K562 (cell line): ENCODE measurements around the gene TTC39C. TPM values are rescaled to one million over a fixed set of nuclear protein-coding genes. Genes with fewer than 3 reads are reported as not detected.

Experiments
- ATAC-seq: fragments of 200-7000 bp; cut with Tn5 transposase; 3 replicates; pipeline ENCODE4 v1.9.1; 2020; ENCODE audit warnings: moderate library complexity
- BruUV-seq: library from RNA; stranded (reverse); fragments of 400-500 nt; replicated peaks from 2 replicates; lab custom pipeline; 2021; lab: Mats Ljungman, UMichigan
- CTCF ChIA-PET: fragments of 300-600 bp; formaldehyde crosslinking; extraction: SDS; loops from one replicate; lab custom pipeline; 2021; ENCODE audit warnings: low intra/inter-chr PET ratio; lab: Yijun Ruan, JAX
- POLR2A ChIA-PET: fragments of 300-600, 350-650 bp; sonication (Branson Sonifier 250); formaldehyde crosslinking; extraction: SDS; loops from one replicate; lab custom pipeline; 2021; ENCODE audit warnings: antibody characterized with exemption, inconsistent platforms; lab: Yijun Ruan, JAX
- DNase-seq, 4 experiments: peaks; one replicate each; pipeline versions ENCODE4 v3.0.0 to v3.0.0-alpha.2; 2011 to 2018; ENCODE audit warnings: low spot score in 3 of 4, mixed read lengths in 3 of 4; ENCODE audit errors: extremely low read depth in 1 of 4
- FAIRE-seq: peaks from 2 replicates; lab custom pipeline; 2011; peaks lifted over from hg19 to GRCh38; lab: Jason Lieb, UNC
- H2AFZ ChIP-seq: 2 replicates; pipeline ENCODE4 v1.6.0; 2011; ENCODE audit warnings: low read depth, low read length, control low read depth, inconsistent platforms
- H3K27ac ChIP-seq: fragments of 200-600 bp; 3 replicates; pipeline ENCODE4 v1.8.0; 2011; ENCODE audit warnings: low read depth, mild to moderate bottlenecking, control low read depth, inconsistent platforms, low read length, moderate library complexity, mixed read lengths; ENCODE audit errors: extremely low read depth
- H3K27me3 ChIP-seq, 2 experiments: fragments of 300-600 bp in 1 of 2; 2 replicates in 1 of 2; 3 replicates in 1 of 2; pipeline versions ENCODE4 v1.6.0 to v1.8.0; 2011; ENCODE audit warnings: inconsistent platforms in 2 of 2, low read length in 2 of 2, mild to moderate bottlenecking in 1 of 2, mixed read lengths in 1 of 2, moderate library complexity in 1 of 2; ENCODE audit not compliant: control insufficient read depth in 2 of 2, insufficient read depth in 2 of 2
- H3K36me3 ChIP-seq: fragments of 300-600 bp; 3 replicates; pipeline ENCODE4 v1.8.0; 2011; ENCODE audit warnings: mild to moderate bottlenecking, low read length, inconsistent platforms; ENCODE audit not compliant: control insufficient read depth, insufficient read depth
- H3K4me1 ChIP-seq, 2 experiments: fragments of 200-600 bp in 1 of 2; replicated peaks in 1 of 2; 2 replicates in 1 of 2; 3 replicates in 1 of 2; pipeline versions ENCODE4 v1.5.1 to v1.8.0; 2011; ENCODE audit warnings: inconsistent platforms in 2 of 2, low read length in 2 of 2, mild to moderate bottlenecking in 1 of 2, mixed read lengths in 1 of 2, moderate library complexity in 1 of 2; ENCODE audit not compliant: control insufficient read depth in 2 of 2, insufficient read depth in 2 of 2
- H3K4me2 ChIP-seq: 2 replicates; pipeline ENCODE4 v1.6.1; 2011; ENCODE audit warnings: low read length, control low read depth, inconsistent platforms, mixed read lengths; ENCODE audit not compliant: insufficient read depth
- H3K4me3 ChIP-seq: fragments of 200-600 bp; sonication (generic), shearing (Covaris generic); 2 replicates; pipeline ENCODE4 v1.5.1; 2016; ENCODE audit warnings: control low read depth, inconsistent platforms
- H3K79me2 ChIP-seq: fragments of 200-600 bp; 3 replicates; pipeline ENCODE4 v1.8.0; 2011; ENCODE audit warnings: low read length, inconsistent platforms; ENCODE audit not compliant: control insufficient read depth, insufficient read depth
- H3K9ac ChIP-seq, 2 experiments: 2 replicates each; pipeline versions ENCODE4 v1.6.0 to v1.6.1; 2011; ENCODE audit warnings: low read depth in 2 of 2, low read length in 2 of 2, control low read depth in 1 of 2, inconsistent platforms in 1 of 2, mild to moderate bottlenecking in 1 of 2, mixed read lengths in 1 of 2; ENCODE audit not compliant: insufficient read depth in 1 of 2
- H3K9me1 ChIP-seq: one replicate; pipeline ENCODE4 v1.6.0; 2011; ENCODE audit warnings: inconsistent platforms, mild to moderate bottlenecking, low read length, moderate library complexity; ENCODE audit not compliant: control insufficient read depth, insufficient read depth
- H3K9me3 ChIP-seq: replicated peaks from 2 replicates; pipeline ENCODE4 v1.5.1; 2011; ENCODE audit warnings: low read depth, low read length, inconsistent platforms; ENCODE audit not compliant: control insufficient read depth, insufficient read depth
- H4K20me1 ChIP-seq: replicated peaks from 2 replicates; pipeline ENCODE4 v1.6.1; 2011; ENCODE audit warnings: low read length, inconsistent platforms, mixed read lengths; ENCODE audit not compliant: control insufficient read depth, insufficient read depth
- CTBP1 ChIP-seq: fragments of 450-650 bp; IDR thresholded peaks from 2 replicates; pipeline ENCODE4 v1.6.1; 2016; ENCODE audit warnings: borderline replicate concordance
- DNMT1 ChIP-seq: fragments of 450-650 bp; IDR thresholded peaks from 2 replicates; pipeline ENCODE4 v1.6.1; 2016; ENCODE audit warnings: antibody characterized with exemption, mild to moderate bottlenecking
- HNRNPK ChIP-seq: fragments of 200-400 bp; formaldehyde crosslinking; IDR thresholded peaks from one replicate; pipeline ENCODE4 v1.6.1; 2018; ENCODE audit warnings: mild to moderate bottlenecking, low read depth, low read length; ENCODE audit not compliant: poor library complexity, severe bottlenecking
- HNRNPL ChIP-seq: fragments of 200-400 bp; formaldehyde crosslinking; IDR thresholded peaks from 2 replicates; pipeline ENCODE4 v1.6.1; 2017; ENCODE audit warnings: low read depth, mild to moderate bottlenecking, low read length
- MIER1 ChIP-seq: fragments of 450-650 bp; IDR thresholded peaks from 2 replicates; pipeline ENCODE4 v1.6.1; 2016; ENCODE audit warnings: antibody characterized with exemption, mild to moderate bottlenecking, low read depth
- NFATC3 ChIP-seq: fragments of 450-650 bp; IDR thresholded peaks from 2 replicates; pipeline ENCODE4 v1.6.1; 2017; ENCODE audit warnings: mild to moderate bottlenecking
- NFE2 ChIP-seq: IDR thresholded peaks from 2 replicates; pipeline ENCODE4 v1.6.1; 2014; ENCODE audit warnings: antibody characterized with exemption, low read depth
- NFXL1 ChIP-seq: fragments of 450-650 bp; formaldehyde crosslinking; IDR thresholded peaks from 2 replicates; pipeline ENCODE4 v1.4.0; 2021; ENCODE audit warnings: mild to moderate bottlenecking
- NONO ChIP-seq, 2 experiments: fragments of 200-400 bp in 1 of 2; fragments of 450-650 bp in 1 of 2; formaldehyde crosslinking in 1 of 2; IDR thresholded peaks; 2 replicates each; pipeline ENCODE4 v1.6.1; 2017; ENCODE audit warnings: low read depth in 2 of 2, mild to moderate bottlenecking in 2 of 2, moderate library complexity in 2 of 2, low read length in 1 of 2
- POLR2B ChIP-seq: fragments of 450-650 bp; IDR thresholded peaks from 2 replicates; pipeline ENCODE4 v1.6.1; 2018; ENCODE audit warnings: low read depth; ENCODE audit not compliant: partially characterized antibody
- SP1 ChIP-seq: sonication (generic); formaldehyde crosslinking; IDR thresholded peaks from 2 replicates; pipeline ENCODE4 v1.8.1; 2022; ENCODE audit warnings: mild to moderate bottlenecking, missing genetic modification reagents
- TEAD4 ChIP-seq, 2 experiments: sonication (generic) in 1 of 2; formaldehyde crosslinking in 1 of 2; IDR thresholded peaks; 2 replicates each; pipeline versions ENCODE4 v1.6.1 to v1.8.0; 2012 to 2022; ENCODE audit warnings: borderline replicate concordance in 1 of 2, inconsistent platforms in 1 of 2, low read length in 1 of 2, mild to moderate bottlenecking in 1 of 2, missing genetic modification reagents in 1 of 2
- TSC22D4 ChIP-seq: fragments of 450-650 bp; IDR thresholded peaks from 2 replicates; pipeline ENCODE4 v1.6.1; 2016; ENCODE audit warnings: missing genetic modification characterization, missing biosample characterization, control low read depth
- ZNF143 ChIP-seq: sonication (generic); formaldehyde crosslinking; IDR thresholded peaks from 2 replicates; pipeline ENCODE4 v1.9.0; 2022; ENCODE audit warnings: mild to moderate bottlenecking, missing genetic modification reagents
- WGBS: fragments of 100-300 bp; shearing (Covaris generic); methylation state at CpG from one replicate; pipeline ENCODE4 v1.1.6; 2016; ENCODE audit warnings: low coverage, mixed read lengths; ENCODE audit not compliant: insufficient coverage; ENCODE audit errors: missing lambda C conversion rate; 5-methylcytosine and 5-hydroxymethylcytosine counted together
- in situ Hi-C: fragments of 300-500 bp; cut with MboI; formaldehyde crosslinking; loops from 4 replicates; pipeline ENCODE4 v1.15.0; 2018; ENCODE audit warnings: inconsistent platforms, mixed read lengths
- intact Hi-C: fragments of 100-400 bp; cut with micrococcal nuclease; formaldehyde crosslinking; loops from 2 replicates; pipeline ENCODE4 v1.14.2; 2022
- polyA plus RNA-seq, 8 experiments: library from polyadenylated mRNA; depleted of rRNA in 4 of 8; stranded (reverse) in 5 of 8; unstranded in 3 of 8; fragments of >200 nt; fragmentation: Nextera tagmentation in 2 of 8; fragmentation: Illumina TruSeq in 1 of 8; extraction: Ambion mirVana in 2 of 8; extraction: Trizol in 1 of 8; gene quantifications; 2 replicates each; pipeline versions ENCODE4 v1.2.1 to v1.2.3, GENCODE V29; 2011 to 2014; ENCODE audit warnings: inconsistent platforms in 1 of 8, missing spikeins in 1 of 8
- total RNA-seq, 7 experiments: library from RNA; depleted of rRNA in 6 of 7; stranded (reverse); fragments of >200 nt in 6 of 7; fragmentation: Illumina TruSeq in 2 of 7; extraction: Trizol in 2 of 7; gene quantifications; 2 replicates each; pipeline versions ENCODE4 v1.2.1 to v1.2.3, GENCODE V29; 2011 to 2021; ENCODE audit warnings: low replicate concordance in 1 of 7
- TF ChIP-seq, protein P1 (sequence below): sonication (generic); formaldehyde crosslinking; IDR thresholded peaks from 2 replicates; pipeline ENCODE4 v1.8.0; 2022; ENCODE audit warnings: missing genetic modification reagents, mild to moderate bottlenecking, moderate library complexity, borderline replicate concordance
- TF ChIP-seq, protein P2 (sequence below): fragments of 250-450 bp; sonication (Bioruptor Pico); IDR thresholded peaks from 2 replicates; pipeline ENCODE4 v1.8.0; 2022; ENCODE audit warnings: moderate library complexity, mild to moderate bottlenecking, inconsistent platforms
- TF ChIP-seq, protein P3 (sequence below): IDR thresholded peaks from 2 replicates; pipeline ENCODE4 v1.6.1; 2011; ENCODE audit not compliant: insufficient read length; ENCODE audit errors: extremely low read depth

TTC39C gene
- total and polyA plus RNA-seq, 9 of the 15 experiments (the other 6 are each of a cell fraction or from before 2014, with no cell fraction given) = 0.01 to 0.58 (median 0.18) TPM; not detected in 5

DNA sequence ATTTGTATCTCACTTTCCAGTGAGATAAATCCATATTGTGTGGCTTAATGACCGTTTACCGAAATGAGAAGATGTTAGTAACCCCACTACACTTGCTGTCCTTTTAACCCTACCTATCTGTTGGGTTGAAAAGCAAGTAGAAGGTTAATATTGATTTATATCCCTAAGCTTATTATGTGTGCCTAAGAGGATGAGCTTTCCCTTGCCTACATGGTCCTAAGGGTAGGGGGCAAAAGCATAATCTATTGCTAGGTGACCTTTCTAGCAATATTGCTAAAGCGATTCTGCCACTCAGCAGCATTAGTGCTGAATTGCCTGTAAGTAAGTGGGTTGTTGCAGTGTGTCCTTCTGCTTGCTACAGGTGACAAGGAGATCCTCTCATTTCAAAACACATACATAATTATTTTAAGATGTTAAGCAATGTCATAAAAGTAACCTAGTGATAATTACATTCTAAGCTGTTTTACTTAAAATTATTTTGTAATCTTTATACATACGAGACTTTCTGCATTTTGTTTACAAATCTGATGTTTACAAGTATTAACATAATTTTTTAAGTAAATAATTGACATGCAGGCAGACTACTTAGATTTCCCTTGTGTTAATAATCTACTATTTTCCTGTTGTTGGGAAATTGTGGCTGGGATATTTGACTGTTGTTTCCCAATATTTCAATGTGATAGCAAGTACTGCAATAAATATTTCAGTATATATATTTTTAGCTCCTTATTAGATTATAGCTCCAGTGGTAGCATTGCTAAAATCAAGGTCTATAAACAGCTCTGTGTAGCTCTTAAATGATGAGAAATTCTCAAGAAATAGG is 75.2 kb downstream of the TTC39C start:
- H3K9me1 ChIP-seq = no peaks in the 10 kb centered on the region
- H3K36me3 ChIP-seq = no peaks in the 10 kb centered on the region
- TF ChIP-seq NFE2 (no peak), CTBP1 (no peak), NFXL1 (CRISPR knock-in tag) (no peak), NFATC3 (no peak), MIER1 (no peak), HNRNPK (no peak), NONO (IDR thresholded peaks at IDR 0.05; ENCODE audit: low read depth in 2 of 2, low read length in 1 of 2) (no peak), SP1 (CRISPR knock-in tag) (no peak), HNRNPL (no peak), DNMT1 (no peak), POLR2B (no peak), ZNF143 (CRISPR knock-in tag) (no peak), TEAD4 (IDR thresholded peaks at IDR 0.05; ENCODE audit: low read length) (no peak), TEAD4 (CRISPR knock-in tag; IDR thresholded peaks at IDR 0.05; ENCODE audit: borderline replicate concordance) (no peak), TSC22D4 (tag) (no peak)
- TF ChIP-seq, protein P1, sequence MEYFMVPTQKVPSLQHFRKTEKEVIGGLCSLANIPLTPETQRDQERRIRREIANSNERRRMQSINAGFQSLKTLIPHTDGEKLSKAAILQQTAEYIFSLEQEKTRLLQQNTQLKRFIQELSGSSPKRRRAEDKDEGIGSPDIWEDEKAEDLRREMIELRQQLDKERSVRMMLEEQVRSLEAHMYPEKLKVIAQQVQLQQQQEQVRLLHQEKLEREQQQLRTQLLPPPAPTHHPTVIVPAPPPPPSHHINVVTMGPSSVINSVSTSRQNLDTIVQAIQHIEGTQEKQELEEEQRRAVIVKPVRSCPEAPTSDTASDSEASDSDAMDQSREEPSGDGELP (CRISPR knock-in tag) = no peak
- TF ChIP-seq, protein P2, sequence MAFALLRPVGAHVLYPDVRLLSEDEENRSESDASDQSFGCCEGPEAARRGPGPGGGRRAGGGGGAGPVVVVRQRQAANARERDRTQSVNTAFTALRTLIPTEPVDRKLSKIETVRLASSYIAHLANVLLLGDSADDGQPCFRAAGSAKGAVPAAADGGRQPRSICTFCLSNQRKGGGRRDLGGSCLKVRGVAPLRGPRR (CRISPR knock-in tag) = no peak
- TF ChIP-seq, protein P3, sequence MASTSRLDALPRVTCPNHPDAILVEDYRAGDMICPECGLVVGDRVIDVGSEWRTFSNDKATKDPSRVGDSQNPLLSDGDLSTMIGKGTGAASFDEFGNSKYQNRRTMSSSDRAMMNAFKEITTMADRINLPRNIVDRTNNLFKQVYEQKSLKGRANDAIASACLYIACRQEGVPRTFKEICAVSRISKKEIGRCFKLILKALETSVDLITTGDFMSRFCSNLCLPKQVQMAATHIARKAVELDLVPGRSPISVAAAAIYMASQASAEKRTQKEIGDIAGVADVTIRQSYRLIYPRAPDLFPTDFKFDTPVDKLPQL = no peak
- peaks cover 2 to 4% of the 10 kb centered on the region in 2 experiments; a peak in 1 of 5 replicates for H3K27me3 ChIP-seq
- in situ Hi-C loops (no loop called here), intact Hi-C loops (no loop called here)
- H3K27ac ChIP-seq = no peak overlapping the region
- FAIRE-seq = no peak
- no peak for ATAC-seq
- H3K4me2 ChIP-seq = no peak overlapping the region
- H3K79me2 ChIP-seq = no peaks in the 10 kb centered on the region
- no peaks in the 10 kb centered on the region for H3K4me1 ChIP-seq
- no peak for DNase-seq
- no peak overlapping the region for H3K9ac ChIP-seq
- BruUV-seq = no TSS peak
- ChIA-PET POLR2A (interaction anchor here (0.6 kb wide), 1 partner anchor 22 kb away, joined by 3 read pairs; no protein-coding TSS in a partner anchor), CTCF (no interaction called here)
- H4K20me1 ChIP-seq = no peaks in the 10 kb centered on the region
- WGBS = 1% methylated on average over 4 of the region's 4 CpGs
- no peak overlapping the region for H3K4me3 ChIP-seq
- H2AFZ ChIP-seq = no peak overlapping the region
- H3K9me3 ChIP-seq = no peaks in the 10 kb centered on the region
